Fibroblast of mammary gland (primary cell): ENCODE measurements around the gene PEX16.

ENCODE experiments used
- DNase-seq: peaks from one replicate; pipeline ENCODE4 v3.0.0-alpha.2; 2010; ENCODE audit warnings: low read depth
- H3K4me3 ChIP-seq: 2 replicates; pipeline ENCODE4 v1.5.1; 2011; ENCODE audit warnings: low read depth, mild to moderate bottlenecking, low read length, moderate library complexity; ENCODE audit not compliant: control insufficient read depth
- CTCF ChIP-seq: conservative IDR thresholded peaks from 2 replicates; pipeline ENCODE4 v1.5.1; 2011; ENCODE audit warnings: low read depth, low read length, inconsistent platforms; ENCODE audit not compliant: control insufficient read depth, insufficient read depth

The PEX16 gene

GRCh38 chr11:45927332-45927683 lies 9.6 kb upstream of the PEX16 start:
- DNase-seq = no peak

GRCh38 chr11:45926536-45927331 lies 9.1 kb upstream of the PEX16 start:
- DNase-seq = no peak
- no peak for TF ChIP-seq CTCF
- H3K4me3 ChIP-seq = no peak overlapping the region

More at GRCh38 chr11:45927332-45927683, 9.6 kb upstream of the PEX16 start:
- no peak for TF ChIP-seq CTCF
- H3K4me3 ChIP-seq = no peak overlapping the region

GRCh38 chr11:45926001-45926401 lies 8.3 kb upstream of the PEX16 start:
- no peak overlapping the region for H3K4me3 ChIP-seq
- DNase-seq = no peak

GRCh38 chr11:45925550-45925949 lies 7.9 kb upstream of the PEX16 start:
- DNase-seq = no peak
- no peak overlapping the region for H3K4me3 ChIP-seq
- TF ChIP-seq CTCF = no peak

More at GRCh38 chr11:45926001-45926401, 8.3 kb upstream of the PEX16 start:
- TF ChIP-seq CTCF = no peak

GRCh38 chr11:45924927-45925326 lies 7.2 kb upstream of the PEX16 start:
- DNase-seq = no peak
- TF ChIP-seq CTCF = no peak

GRCh38 chr11:45924036-45924915 lies 6.6 kb upstream of the PEX16 start:
- DNase-seq = no peak
- no peak for TF ChIP-seq CTCF
- H3K4me3 ChIP-seq = no peak overlapping the region

More at GRCh38 chr11:45924927-45925326, 7.2 kb upstream of the PEX16 start:
- H3K4me3 ChIP-seq = no peak overlapping the region
